ENCODE data around the gene NFKBIA. TPM values are rescaled to one million over a fixed set of nuclear protein-coding genes. Genes with fewer than 3 reads are reported as not detected.

NFKBIA gene
- total RNA-seq, 6 experiments from 2014 or later, result 84.8 to 140 (median 106) TPM

DNA sequence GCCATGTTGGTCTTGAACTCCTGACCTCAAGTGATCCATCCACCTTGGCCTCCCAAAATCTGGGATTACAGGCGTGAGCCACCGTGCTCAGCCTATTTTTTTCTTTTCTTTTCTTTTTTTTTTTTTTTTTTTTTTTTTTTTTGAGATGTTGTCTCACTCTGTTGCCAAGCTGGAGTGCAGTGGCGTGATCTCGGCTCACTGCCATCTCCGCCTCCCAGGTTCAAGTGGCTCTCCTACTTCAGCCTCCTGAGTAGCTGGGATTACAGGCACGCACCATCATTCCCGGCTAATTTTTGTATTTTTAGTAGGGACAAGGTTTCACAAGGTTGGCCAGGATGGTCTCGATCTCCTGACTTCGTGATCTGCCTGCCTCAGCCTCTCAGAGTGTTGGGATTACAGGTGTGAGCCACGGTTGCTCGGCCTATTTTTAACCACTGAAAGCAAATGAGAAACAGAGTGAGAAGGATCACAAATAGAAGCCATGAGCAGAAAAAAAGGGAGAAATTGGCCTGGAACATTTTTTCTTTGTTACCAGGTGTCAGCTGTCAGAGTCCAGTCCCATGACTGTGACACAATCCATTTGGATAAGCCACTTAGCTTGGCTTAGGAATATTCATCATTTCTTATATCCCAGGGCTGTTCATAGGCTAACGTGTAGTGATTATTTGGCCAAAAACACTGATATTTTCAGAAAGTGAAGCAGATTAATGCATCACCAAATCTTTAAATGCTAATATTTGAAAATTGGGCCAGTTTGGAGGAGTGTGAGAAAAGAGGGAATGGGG is 7.9 kb upstream of the NFKBIA start:
- ATAC-seq (no peak), DNase-seq (no peak)
- no peaks in the 10 kb centered on the region for H3K36me3 ChIP-seq
- H3K4me1 ChIP-seq, result no peaks in the 10 kb centered on the region
- 81% methylated on average over 12 of the region's 12 CpGs for WGBS (ENCODE audit: insufficient coverage, low coverage, low lambda C conversion rate, missing lambda C conversion rate)
- no peak for TF ChIP-seq POLR2A (IDR thresholded peaks at IDR 0.05)
- TF ChIP-seq, protein P1, sequence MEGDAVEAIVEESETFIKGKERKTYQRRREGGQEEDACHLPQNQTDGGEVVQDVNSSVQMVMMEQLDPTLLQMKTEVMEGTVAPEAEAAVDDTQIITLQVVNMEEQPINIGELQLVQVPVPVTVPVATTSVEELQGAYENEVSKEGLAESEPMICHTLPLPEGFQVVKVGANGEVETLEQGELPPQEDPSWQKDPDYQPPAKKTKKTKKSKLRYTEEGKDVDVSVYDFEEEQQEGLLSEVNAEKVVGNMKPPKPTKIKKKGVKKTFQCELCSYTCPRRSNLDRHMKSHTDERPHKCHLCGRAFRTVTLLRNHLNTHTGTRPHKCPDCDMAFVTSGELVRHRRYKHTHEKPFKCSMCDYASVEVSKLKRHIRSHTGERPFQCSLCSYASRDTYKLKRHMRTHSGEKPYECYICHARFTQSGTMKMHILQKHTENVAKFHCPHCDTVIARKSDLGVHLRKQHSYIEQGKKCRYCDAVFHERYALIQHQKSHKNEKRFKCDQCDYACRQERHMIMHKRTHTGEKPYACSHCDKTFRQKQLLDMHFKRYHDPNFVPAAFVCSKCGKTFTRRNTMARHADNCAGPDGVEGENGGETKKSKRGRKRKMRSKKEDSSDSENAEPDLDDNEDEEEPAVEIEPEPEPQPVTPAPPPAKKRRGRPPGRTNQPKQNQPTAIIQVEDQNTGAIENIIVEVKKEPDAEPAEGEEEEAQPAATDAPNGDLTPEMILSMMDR (IDR thresholded peaks at IDR 0.05), result no peak
- intact Hi-C loops (cut with DNase I), result loop anchor here in 1 of 2 donors (5.0 kb wide), 1 partner anchor 270 kb away; no protein-coding TSS in a partner anchor
- H3K27me3 ChIP-seq, result no peaks in the 10 kb centered on the region
- H3K4me3 ChIP-seq, result no peak overlapping the region
- H3K9me3 ChIP-seq, result no peaks in the 10 kb centered on the region
- no peak overlapping the region for H3K27ac ChIP-seq

DNA sequence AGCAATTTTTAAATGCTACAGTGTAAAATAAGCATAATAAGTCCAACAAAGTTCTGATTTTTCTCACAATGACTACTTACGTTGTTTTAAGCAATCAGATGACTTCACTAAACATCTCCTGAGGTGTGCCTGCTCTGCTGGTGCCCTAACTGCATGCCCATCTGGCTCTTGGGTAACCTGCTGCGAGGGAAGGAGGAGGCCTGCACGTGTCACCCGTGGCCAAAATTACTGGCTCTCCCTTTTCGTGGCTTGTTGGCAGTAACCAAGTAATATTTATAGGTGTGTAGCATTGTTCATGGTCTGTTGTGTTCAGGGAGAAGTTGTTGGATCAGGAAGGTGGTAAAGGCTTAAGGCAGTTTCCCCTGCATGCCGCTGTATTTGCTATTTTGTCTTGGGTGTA is 6.3 kb upstream of the NFKBIA start:
- 80% methylated on average over 5 of the region's 6 CpGs for WGBS (ENCODE audit: insufficient coverage, low coverage, low lambda C conversion rate, missing lambda C conversion rate)
- ATAC-seq, result no peak
- intact Hi-C loops (cut with DNase I), result loop anchor here in 1 of 2 donors (5.0 kb wide), 1 partner anchor 269 kb away; no protein-coding TSS in a partner anchor
- Histone ChIP-seq H3K9me3 (no peaks in the 10 kb centered on the region), H3K36me3 (no peaks in the 10 kb centered on the region), H3K27me3 (no peaks in the 10 kb centered on the region), H3K4me3 (no peak overlapping the region), H3K4me1 (peaks cover 0 to 6% (median 0%) of the 10 kb centered on the region in 4 donors), H3K27ac (no peak overlapping the region)
- DNase-seq, result no peak
- TF ChIP-seq POLR2A (IDR thresholded peaks at IDR 0.05), result no peak
- TF ChIP-seq, protein P1 (IDR thresholded peaks at IDR 0.05), result no peak

DNA sequence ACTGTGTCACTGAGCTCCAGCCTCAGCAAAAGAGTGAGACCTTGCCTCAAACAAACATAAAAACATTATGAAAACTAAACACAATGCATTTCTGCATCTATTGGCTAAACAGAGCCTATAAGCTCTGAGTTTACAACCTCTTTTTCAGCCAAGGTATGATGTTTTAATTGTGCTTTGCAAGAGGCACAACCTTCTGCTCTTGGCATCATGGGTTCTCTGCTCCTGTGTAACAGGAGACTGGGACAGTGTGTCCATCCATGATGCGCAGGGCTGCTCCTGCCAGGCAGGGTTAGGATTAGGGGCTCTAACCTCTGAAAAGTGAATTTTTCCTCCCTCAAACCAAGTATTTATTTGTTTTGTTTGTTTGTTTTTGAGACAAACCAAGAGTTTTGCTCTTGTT is 5.0 kb upstream of the NFKBIA start:
- H3K9me3 ChIP-seq, result no peaks in the 10 kb centered on the region
- intact Hi-C loops (cut with DNase I), result no loop called here
- peaks cover 0 to 13% (median 2%) of the 10 kb centered on the region in 4 donors for H3K4me1 ChIP-seq
- TF ChIP-seq, protein P1 (IDR thresholded peaks at IDR 0.05), result no peak
- no peak for TF ChIP-seq POLR2A (IDR thresholded peaks at IDR 0.05)
- no peak overlapping the region for H3K27ac ChIP-seq
- ATAC-seq (no peak), DNase-seq (no peak)
- H3K27me3 ChIP-seq, result no peaks in the 10 kb centered on the region
- no peak overlapping the region for H3K4me3 ChIP-seq
- no peaks in the 10 kb centered on the region for H3K36me3 ChIP-seq
- 83% methylated on average over 1 of the region's 1 CpG for WGBS (ENCODE audit: insufficient coverage, low coverage, low lambda C conversion rate, missing lambda C conversion rate)

DNA sequence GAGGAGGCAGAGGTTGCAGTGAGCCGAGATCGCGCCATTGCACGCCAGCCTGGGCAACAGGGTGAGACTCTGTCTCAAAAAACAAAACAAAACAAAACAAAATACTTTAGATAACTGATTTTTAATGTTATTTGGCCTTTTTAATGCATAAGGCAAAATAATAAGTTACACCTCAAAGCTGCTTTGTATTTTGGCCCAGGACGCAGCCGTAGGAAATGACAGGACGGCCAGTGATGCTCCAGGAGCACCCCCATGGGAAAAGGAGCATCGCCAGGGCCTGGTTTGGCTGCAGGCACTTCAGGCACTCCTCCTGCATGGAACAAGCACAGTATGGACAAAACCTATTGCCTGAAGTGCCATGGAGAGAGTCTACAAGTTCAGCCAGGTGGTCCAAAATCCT is 3.5 kb upstream of the NFKBIA start:
- TF ChIP-seq POLR2A (IDR thresholded peaks at IDR 0.05), result no peak
- TF ChIP-seq, protein P1 (IDR thresholded peaks at IDR 0.05), result no peak
- Histone ChIP-seq H3K9me3 (no peaks in the 10 kb centered on the region), H3K36me3 (peaks cover 0 to 7% (median 4%) of the 10 kb centered on the region in 4 donors), H3K4me1 (peaks cover 0 to 13% (median 2%) of the 10 kb centered on the region in 4 donors), H3K4me3 (no peak overlapping the region), H3K27ac (no peak overlapping the region), H3K27me3 (no peaks in the 10 kb centered on the region)
- no peak for DNase-seq
- ATAC-seq, result no peak
- intact Hi-C loops (cut with DNase I), result no loop called here
- WGBS (ENCODE audit: insufficient coverage, low coverage, low lambda C conversion rate, missing lambda C conversion rate), result 95% methylated on average over 7 of the region's 8 CpGs

Data from right lobe of liver (tissue), 6 donors.